ENCODE data around the gene STX10.
"Not testable (repeated sequence)": the region's sequence is repeated elsewhere in the genome, so short reads cannot be mapped to it uniquely, and the experiment has no call there.

STX10 gene

GRCh38 chr19:13150187-13150930, at the start of gene STX10, which contains the start of gene IER2:
Gene STX10 (minus strand): TSS chr19:13150375. CDS start chr19:13150173, 202 bp downstream.
Gene IER2 (plus strand): TSS chr19:13150411. CDS start chr19:13153187, 2,776 bp downstream.
- peak; percentile 85 to 90 for DNase-seq (ENCODE audit: low read depth in 2 of 2)

DNA sequence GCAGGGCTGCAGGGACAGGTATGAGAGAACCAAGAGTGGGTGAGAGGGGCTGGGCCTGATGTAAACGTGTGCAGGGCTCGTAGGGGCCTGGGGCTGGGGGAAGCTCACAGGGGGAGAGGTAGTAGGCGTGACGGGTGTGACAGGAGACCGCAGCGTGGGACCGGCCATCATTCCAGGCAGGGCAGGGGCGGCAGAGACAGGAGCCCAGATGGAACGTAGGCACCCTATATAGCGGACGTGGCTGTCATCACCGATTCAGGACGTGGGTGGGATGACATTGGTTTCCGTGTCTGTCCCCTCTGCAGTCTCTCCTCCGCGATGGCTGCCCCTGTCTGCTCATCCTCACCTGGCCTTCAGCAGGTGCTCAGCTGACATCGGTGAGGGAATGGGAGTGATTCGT, 48.5 kb upstream of the STX10 start:
- DNase-seq (ENCODE audit: low read depth in 2 of 2), result no peak

DNA sequence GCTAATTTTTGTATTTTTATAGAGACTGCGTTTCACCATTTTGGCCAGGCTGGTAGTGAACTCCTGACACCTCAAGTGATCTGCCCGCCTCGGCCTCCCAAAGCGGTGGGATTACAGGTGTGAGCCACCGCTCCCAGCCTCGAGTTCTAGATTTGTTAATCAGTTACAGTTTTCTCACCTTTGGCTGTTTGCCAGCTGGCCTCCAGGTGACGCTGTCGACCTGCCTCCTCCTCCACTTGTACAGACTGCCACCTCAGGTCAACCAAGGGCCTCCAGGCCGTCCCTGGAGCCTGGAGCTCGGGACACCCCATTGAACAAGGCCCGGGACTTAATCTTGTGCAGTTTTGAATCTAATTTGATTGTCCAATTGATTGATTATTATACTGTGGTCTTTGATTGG, 45.5 kb upstream of the STX10 start:
- DNase-seq (ENCODE audit: low read depth in 2 of 2), result no peak

GRCh38 chr19:13190781-13191540, 40.8 kb upstream of the STX10 start:
- DNase-seq (ENCODE audit: low read depth in 2 of 2), result no peak

DNA sequence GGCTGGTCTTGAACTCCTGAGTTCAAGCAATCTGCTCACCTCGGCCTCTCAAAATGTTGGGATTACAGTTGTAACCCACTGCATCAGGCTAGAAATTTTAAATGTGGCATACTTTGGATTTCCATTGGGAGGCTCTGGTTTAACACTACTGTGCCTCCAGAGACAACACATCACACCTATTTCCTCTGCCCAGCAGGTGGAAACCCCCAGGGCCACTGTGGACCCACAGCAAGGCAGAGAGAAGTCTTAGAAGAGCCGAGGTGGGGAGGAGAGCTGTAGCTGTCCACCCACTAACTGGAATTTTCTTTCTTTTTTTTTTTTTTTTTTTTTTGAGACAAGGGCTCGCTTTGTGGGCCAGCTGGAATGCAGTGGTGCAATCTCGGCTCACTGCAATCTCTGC, 39.4 kb upstream of the STX10 start:
- DNase-seq (ENCODE audit: low read depth in 2 of 2), result no peak

- DNase-seq (ENCODE audit: low read depth in 2 of 2), result no peak
These were observed 37.2 kb upstream of the STX10 start for GRCh38 chr19:13187419-13187818.

GRCh38 chr19:13186688-13187087, 36.5 kb upstream of the STX10 start:
- DNase-seq (ENCODE audit: low read depth in 2 of 2), result not testable (repeated sequence)

DNA sequence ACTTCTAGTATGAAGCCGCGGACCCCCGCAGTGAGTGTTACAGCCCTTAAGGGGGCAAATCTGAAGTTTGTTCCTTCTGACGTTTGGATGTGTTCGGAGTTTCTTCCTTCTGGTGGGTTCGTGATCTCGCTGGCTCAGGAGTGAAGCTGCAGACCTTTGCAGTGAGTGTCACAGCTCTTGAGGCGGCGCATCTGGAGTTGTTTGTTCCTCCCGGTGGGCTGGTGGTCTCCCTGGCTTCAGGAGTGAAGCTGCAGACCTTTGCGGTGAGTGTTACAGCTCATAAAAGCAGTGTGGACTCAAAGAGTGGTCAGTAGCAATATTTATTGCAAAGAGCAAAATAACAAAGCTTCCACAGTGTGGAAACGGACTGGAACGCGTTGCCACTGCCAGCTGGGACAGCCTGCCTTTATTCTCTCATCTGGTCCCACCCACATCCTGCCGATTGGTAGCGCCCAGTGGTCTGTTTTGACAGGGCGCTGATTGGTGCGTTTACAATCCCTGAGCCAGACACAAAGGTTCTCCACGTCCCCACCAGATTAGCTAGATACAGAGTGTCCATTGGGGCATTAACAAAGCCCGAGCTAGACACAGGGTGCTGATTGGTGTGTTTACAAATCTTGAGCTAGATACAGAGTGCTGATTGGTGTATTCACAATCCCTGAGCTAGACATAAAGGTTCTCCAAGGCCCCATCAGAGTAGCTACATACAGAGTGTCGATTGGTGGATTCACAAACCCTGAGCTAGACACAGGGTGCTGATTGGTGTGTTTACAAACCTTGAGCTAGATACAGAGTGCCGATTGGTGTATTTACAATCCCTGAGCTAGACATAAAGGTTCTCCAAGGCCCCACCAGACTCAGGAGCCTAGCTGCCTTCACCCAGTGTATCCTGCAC, 35.8 kb upstream of the STX10 start:
- DNase-seq (ENCODE audit: low read depth in 2 of 2), result not testable (repeated sequence)

DNA sequence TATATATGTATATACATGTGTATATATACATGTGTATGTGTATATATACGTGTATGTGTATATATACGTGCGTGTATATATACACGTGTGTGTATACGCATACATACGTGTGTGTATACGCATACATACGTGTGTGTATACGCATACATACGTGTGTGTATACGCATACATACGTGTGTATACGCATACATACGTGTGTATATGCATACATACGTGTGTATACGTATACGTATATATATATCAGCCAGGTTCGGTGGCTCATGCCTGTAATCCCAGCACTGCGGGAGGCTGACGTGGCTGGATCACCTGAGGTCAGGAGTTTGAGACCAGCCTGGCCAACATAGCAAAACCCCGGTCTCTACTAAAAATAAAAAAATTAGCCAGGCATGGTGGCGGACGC, 34.8 kb upstream of the STX10 start:
- not testable (repeated sequence) for DNase-seq (ENCODE audit: low read depth in 2 of 2)

- peak in 1 of 2 donors; percentile 37 for DNase-seq (ENCODE audit: low read depth in 2 of 2)
These were observed 31.7 kb upstream of the STX10 start for GRCh38 chr19:13181747-13182388.

- DNase-seq (ENCODE audit: low read depth in 2 of 2), result not testable (repeated sequence)
These were observed 28.1 kb upstream of the STX10 start for GRCh38 chr19:13178291-13178690.

GRCh38 chr19:13177584-13177983, 27.4 kb upstream of the STX10 start:
- DNase-seq (ENCODE audit: low read depth in 2 of 2), result not testable (repeated sequence)

GRCh38 chr19:13176345-13176744, 26.2 kb upstream of the STX10 start:
- no peak for DNase-seq (ENCODE audit: low read depth in 2 of 2)

DNA sequence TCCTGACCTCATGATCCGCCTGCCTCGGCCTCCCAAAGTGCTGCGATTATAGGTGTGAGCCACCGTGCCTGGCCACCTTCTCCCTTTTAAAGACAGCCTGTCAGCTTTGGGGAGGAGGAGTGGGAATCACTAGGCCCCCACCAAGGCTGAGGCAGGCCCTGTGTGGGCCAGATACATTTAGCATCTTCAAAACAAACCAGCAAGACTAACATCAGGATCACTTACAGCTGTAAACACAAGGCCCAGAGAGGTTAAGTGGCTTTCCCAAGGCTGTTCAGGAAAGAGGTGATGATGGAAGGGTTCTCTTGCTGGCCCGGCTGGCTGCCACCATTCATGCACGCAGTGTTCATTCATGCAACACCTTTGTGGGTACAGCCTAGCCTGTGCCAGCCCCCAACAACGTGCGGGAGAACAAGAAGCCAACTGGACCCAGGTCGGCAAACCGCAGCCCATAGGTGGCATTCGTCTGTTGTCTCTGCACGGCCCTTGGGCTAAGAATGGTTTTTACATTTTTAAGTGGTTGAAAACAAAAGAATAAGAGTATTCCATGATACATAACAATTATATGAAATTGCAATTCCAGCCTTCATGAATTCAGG, 23.1 kb upstream of the STX10 start:
- no peak for DNase-seq (ENCODE audit: low read depth in 2 of 2)

DNA sequence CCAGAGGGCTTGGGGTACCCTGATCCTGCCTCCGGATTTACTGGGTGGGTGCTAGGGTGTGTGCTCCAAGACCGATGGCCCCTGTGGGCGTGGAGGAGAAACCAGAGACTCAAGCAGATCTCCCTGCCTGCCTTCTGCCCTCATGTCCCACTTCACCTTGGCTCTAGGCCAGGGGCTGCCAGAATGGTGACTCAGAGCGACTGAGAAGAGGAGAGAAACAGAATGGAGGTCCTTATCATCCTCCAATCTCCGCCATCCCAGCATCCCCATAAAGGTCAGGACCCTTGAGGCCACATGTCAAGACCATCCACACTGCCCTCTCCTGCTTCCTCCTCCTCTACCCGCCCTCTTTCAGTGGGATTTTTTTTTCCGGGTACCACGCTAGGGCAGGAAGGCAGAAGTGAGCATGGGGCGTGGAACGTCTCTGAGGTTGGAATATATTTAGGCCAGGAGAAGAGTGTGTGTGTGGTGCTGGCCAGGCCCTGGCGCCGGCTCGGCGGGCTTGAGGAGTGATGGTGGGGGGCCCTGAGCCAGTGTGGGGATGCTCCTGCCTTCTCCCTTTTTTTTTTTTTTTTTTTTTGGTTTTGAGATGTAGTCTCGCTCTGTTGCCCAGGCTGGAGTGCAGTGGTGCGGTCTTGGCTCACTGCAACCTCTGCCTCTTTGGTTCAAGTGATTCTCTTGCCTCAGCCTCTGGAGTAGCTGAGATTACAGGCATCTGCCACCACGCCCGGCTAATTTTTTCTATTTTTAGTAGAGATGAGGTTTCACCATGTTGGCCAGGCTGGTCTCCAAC, 22.4 kb upstream of the STX10 start:
- DNase-seq (ENCODE audit: low read depth in 2 of 2), result peak; percentile 66 to 73

- no peak for DNase-seq (ENCODE audit: low read depth in 2 of 2)
These were observed 21.0 kb upstream of the STX10 start for GRCh38 chr19:13171146-13171545.

- no peak for DNase-seq (ENCODE audit: low read depth in 2 of 2)
These were observed 19.6 kb upstream of the STX10 start for GRCh38 chr19:13169769-13170168.

- DNase-seq (ENCODE audit: low read depth in 2 of 2), result not testable (repeated sequence)
These were observed 16.0 kb upstream of the STX10 start for GRCh38 chr19:13166151-13166550.

GRCh38 chr19:13165162-13165997, 15.2 kb upstream of the STX10 start:
- no peak for DNase-seq (ENCODE audit: low read depth in 2 of 2)
